H9 (cell line): ENCODE measurements around the gene ZNF793. TPM values are rescaled to one million over a fixed set of nuclear protein-coding genes. Genes with fewer than 3 reads are reported as not detected.

ENCODE experiments used
- DNase-seq: peaks from one replicate; pipeline ENCODE4 v3.0.0-alpha.2; 2017
- H2AFZ ChIP-seq: one replicate; pipeline ENCODE4 v1.6.1; 2013; ENCODE audit warnings: mild to moderate bottlenecking, low read length, control low read depth, moderate library complexity
- H2AK5ac ChIP-seq: 2 replicates; pipeline ENCODE4 v1.6.1; 2013; ENCODE audit warnings: low read length, control low read depth, mixed read lengths; ENCODE audit not compliant: insufficient read length
- H2BK120ac ChIP-seq: one replicate; pipeline ENCODE4 v1.6.1; 2013; ENCODE audit warnings: low read depth, mild to moderate bottlenecking, low read length, control low read depth, inconsistent platforms; ENCODE audit not compliant: poor library complexity, severe bottlenecking
- H2BK12ac ChIP-seq: 2 replicates; pipeline ENCODE4 v1.6.1; 2013; ENCODE audit warnings: low read length, control low read depth, mixed read lengths, low read depth; ENCODE audit not compliant: insufficient read length
- H2BK15ac ChIP-seq: 2 replicates; pipeline ENCODE4 v1.6.1; 2013; ENCODE audit warnings: low read depth, low read length, control low read depth
- H2BK20ac ChIP-seq: one replicate; pipeline ENCODE4 v1.6.1; 2013; ENCODE audit warnings: low read depth, mild to moderate bottlenecking, low read length, control low read depth, inconsistent platforms; ENCODE audit not compliant: poor library complexity, severe bottlenecking
- H2BK5ac ChIP-seq: 2 replicates; pipeline ENCODE4 v1.6.1; 2013; ENCODE audit warnings: low read length, control low read depth, mixed read lengths; ENCODE audit not compliant: insufficient read length
- H3K14ac ChIP-seq: 2 replicates; pipeline ENCODE4 v1.6.1; 2013; ENCODE audit warnings: low read length, control low read depth; ENCODE audit not compliant: insufficient read depth
- H3K18ac ChIP-seq: 2 replicates; pipeline ENCODE4 v1.6.1; 2013; ENCODE audit warnings: low read depth, mild to moderate bottlenecking, mixed read lengths, low read length, control low read depth; ENCODE audit not compliant: insufficient read length
- H3K23ac ChIP-seq: 2 replicates; pipeline ENCODE4 v1.6.1; 2013; ENCODE audit warnings: low read length, control low read depth, mixed read lengths, low read depth; ENCODE audit not compliant: insufficient read length
- H3K23me2 ChIP-seq: 2 replicates; pipeline ENCODE4 v1.6.1; 2013; ENCODE audit warnings: low read depth, mild to moderate bottlenecking, mixed read lengths, low read length, control low read depth; ENCODE audit not compliant: insufficient read length, poor library complexity, severe bottlenecking
- H3K27ac ChIP-seq: 2 replicates; pipeline ENCODE4 v1.5.1; 2013; ENCODE audit warnings: low read length, control low read depth, mixed read lengths, low read depth; ENCODE audit not compliant: insufficient read length
- H3K27me3 ChIP-seq: 2 replicates; pipeline ENCODE4 v1.6.1; 2013; ENCODE audit warnings: low read length, control low read depth, inconsistent platforms; ENCODE audit not compliant: insufficient read depth
- H3K4ac ChIP-seq: 2 replicates; pipeline ENCODE4 v1.6.1; 2013; ENCODE audit warnings: low read depth, mild to moderate bottlenecking, control low read depth, inconsistent platforms, low read length, moderate library complexity
- H3K4me1 ChIP-seq: 2 replicates; pipeline ENCODE4 v1.6.1; 2013; ENCODE audit warnings: low read length, control low read depth, inconsistent platforms; ENCODE audit not compliant: insufficient read depth
- H3K4me2 ChIP-seq: 2 replicates; pipeline ENCODE4 v1.6.1; 2013; ENCODE audit warnings: low read length, control low read depth, mixed read lengths; ENCODE audit not compliant: insufficient read length, insufficient read depth
- H3K56ac ChIP-seq: 2 replicates; pipeline ENCODE4 v1.6.1; 2013; ENCODE audit warnings: low read depth, mild to moderate bottlenecking, mixed read lengths, low read length, control low read depth; ENCODE audit not compliant: insufficient read length
- H3K79me1 ChIP-seq: 2 replicates; pipeline ENCODE4 v1.6.1; 2013; ENCODE audit warnings: low read depth, mild to moderate bottlenecking, moderate library complexity, low read length, control low read depth, inconsistent platforms; ENCODE audit not compliant: insufficient read depth, poor library complexity, severe bottlenecking
- H3K79me2 ChIP-seq: 2 replicates; pipeline ENCODE4 v1.6.1; 2013; ENCODE audit warnings: low read length, control low read depth, inconsistent platforms; ENCODE audit not compliant: insufficient read depth
- H3K9ac ChIP-seq: 2 replicates; pipeline ENCODE4 v1.6.1; 2013; ENCODE audit warnings: low read length, control low read depth, mixed read lengths; ENCODE audit not compliant: insufficient read length; ENCODE audit errors: extremely low read depth
- H3K9me3 ChIP-seq: one replicate; pipeline ENCODE4 v1.6.1; 2013; ENCODE audit warnings: low read depth, low read length, inconsistent platforms; ENCODE audit not compliant: control insufficient read depth
- H3T11ph ChIP-seq: one replicate; pipeline ENCODE4 v1.6.1; 2013; ENCODE audit warnings: mild to moderate bottlenecking, low read length, control low read depth, inconsistent platforms
- H4K20me1 ChIP-seq: one replicate; pipeline ENCODE4 v1.6.1; 2013; ENCODE audit not compliant: control insufficient read depth, insufficient read length, insufficient read depth
- H4K5ac ChIP-seq: 2 replicates; pipeline ENCODE4 v1.6.1; 2013; ENCODE audit warnings: low read depth, mild to moderate bottlenecking, mixed read lengths, low read length, control low read depth; ENCODE audit not compliant: insufficient read length
- H4K8ac ChIP-seq: replicated peaks from 2 replicates; pipeline ENCODE4 v1.6.1; 2013; ENCODE audit warnings: low read length, control low read depth, mixed read lengths, low read depth; ENCODE audit not compliant: insufficient read length
- H4K91ac ChIP-seq: 2 replicates; pipeline ENCODE4 v1.6.1; 2013; ENCODE audit warnings: low read depth, mild to moderate bottlenecking, moderate library complexity, mixed read lengths, low read length, control low read depth; ENCODE audit not compliant: insufficient read length
- H3K27ac Mint-ChIP-seq, 3 experiments: 2 replicates in 2 of 3; 3 replicates in 1 of 3; pipeline ENCODE4 v1.8.0; 2020 to 2021; ENCODE audit warnings: mixed read lengths in 3 of 3, mild to moderate bottlenecking in 1 of 3, moderate library complexity in 1 of 3
- H3K27me3 Mint-ChIP-seq: 2 replicates; pipeline ENCODE4 v1.8.0; 2021; ENCODE audit warnings: low read depth, mild to moderate bottlenecking, moderate library complexity, mixed read lengths
- H3K36me3 Mint-ChIP-seq, 3 experiments: 2 replicates in 2 of 3; 3 replicates in 1 of 3; pipeline ENCODE4 v1.8.0; 2020 to 2021; ENCODE audit warnings: low read depth in 3 of 3, mixed read lengths in 3 of 3; ENCODE audit not compliant: insufficient read depth in 1 of 3
- H3K4me1 Mint-ChIP-seq, 2 experiments: 2 replicates each; pipeline ENCODE4 v1.8.0; 2020; ENCODE audit warnings: mixed read lengths in 2 of 2
- H3K4me3 Mint-ChIP-seq, 2 experiments: 2 replicates in 1 of 2; 3 replicates in 1 of 2; pipeline ENCODE4 v1.8.0; 2020 to 2021; ENCODE audit warnings: mild to moderate bottlenecking in 2 of 2, mixed read lengths in 2 of 2, moderate library complexity in 1 of 2
- H3K9me3 Mint-ChIP-seq, 2 experiments: 2 replicates in 1 of 2; 3 replicates in 1 of 2; pipeline ENCODE4 v1.8.0; 2020; ENCODE audit warnings: mild to moderate bottlenecking in 2 of 2, mixed read lengths in 2 of 2, moderate library complexity in 1 of 2
- CTCF ChIP-seq: fragments of 200-600 bp; sonication (generic); conservative IDR thresholded peaks from 3 replicates; pipeline ENCODE4 v1.8.0; 2021; ENCODE audit warnings: antibody characterized with exemption, mild to moderate bottlenecking
- WGBS: extraction: QIAGEN DNeasy Blood & Tissue Kit; methylation state at CpG from one replicate; pipeline ENCODE4 v1.1.7; 2013; ENCODE audit warnings: missing lambda C conversion rate, low lambda C conversion rate, mixed read lengths; ENCODE audit not compliant: insufficient read length; ENCODE audit errors: extremely low coverage; 5-methylcytosine and 5-hydroxymethylcytosine counted together
- total RNA-seq: library from RNA; stranded (reverse); gene quantifications from 2 replicates; pipeline ENCODE4 v1.2.1, GENCODE V29; 2021

The ZNF793 gene
- total RNA-seq, 1 experiment from 2014 or later, result 17.1 TPM

DNA sequence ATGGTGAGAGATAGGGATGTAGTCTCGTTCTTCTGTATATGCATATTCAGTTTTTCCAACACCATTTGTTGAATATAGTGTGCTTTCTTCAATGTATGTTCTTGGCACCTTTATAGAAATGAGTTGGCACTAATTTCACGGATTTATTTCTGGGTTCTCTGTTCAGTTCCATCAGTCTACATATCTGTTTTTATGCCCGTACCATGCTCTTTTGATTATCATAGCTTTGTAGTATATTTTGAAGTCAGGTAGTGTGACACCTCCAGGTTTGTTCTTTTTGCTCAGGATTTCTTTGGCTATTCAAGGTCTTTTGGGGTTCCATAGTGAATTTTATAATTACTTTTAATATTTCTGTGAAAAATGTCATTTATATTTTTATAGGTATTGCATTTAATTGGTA, 14.5 kb upstream of the ZNF793 start:
- no peak overlapping the region for H3K27ac ChIP-seq
- Mint-ChIP-seq H3K4me3 (no peak overlapping the region), H3K4me1 (no peaks in the 10 kb centered on the region), H3K36me3 (peaks cover 5 to 17% (median 17%) of the 10 kb centered on the region in 3 experiments; a peak in 6 of 7 replicates), H3K27ac (no peak overlapping the region), H3K9me3 (peaks cover 80 to 90% of the 10 kb centered on the region in 2 experiments), H3K27me3 (no peaks in the 10 kb centered on the region; the same call in 1 of the 2 replicates)
- H3K4me1 ChIP-seq, result no peaks in the 10 kb centered on the region
- H2BK12ac ChIP-seq, result no peak overlapping the region
- no peak overlapping the region for H2BK5ac ChIP-seq
- H2AFZ ChIP-seq, result no peak overlapping the region
- no peak overlapping the region for H3K23ac ChIP-seq
- H3K18ac ChIP-seq, result no peak overlapping the region
- H2BK20ac ChIP-seq, result no peak overlapping the region
- H3K14ac ChIP-seq, result no peak overlapping the region
- no peak for DNase-seq
- no peak overlapping the region for H3K4ac ChIP-seq
- no peak overlapping the region for H3K4me2 ChIP-seq
- H4K20me1 ChIP-seq, result no peaks in the 10 kb centered on the region
- H3K23me2 ChIP-seq, result no peaks in the 10 kb centered on the region
- H2AK5ac ChIP-seq, result no peak overlapping the region
- no peak overlapping the region for H4K8ac ChIP-seq
- no peaks in the 10 kb centered on the region for H3K79me2 ChIP-seq
- H3K27me3 ChIP-seq, result no peaks in the 10 kb centered on the region
- no peak overlapping the region for H3K56ac ChIP-seq
- H4K91ac ChIP-seq, result no peak overlapping the region
- no peak for TF ChIP-seq CTCF
- H2BK120ac ChIP-seq, result no peak overlapping the region
- H3K79me1 ChIP-seq, result no peaks in the 10 kb centered on the region
- no peak overlapping the region for H3T11ph ChIP-seq
- no peak overlapping the region for H4K5ac ChIP-seq
- H2BK15ac ChIP-seq, result no peak overlapping the region
- H3K9ac ChIP-seq, result no peak overlapping the region
- no CpG with 5 or more reads among the region's 3 CpGs for WGBS
- H3K9me3 ChIP-seq, result peaks cover 12% of the 10 kb centered on the region
